Stomach (tissue), 9 donors: ENCODE results near the gene MAEA. TPM values are rescaled to one million over a fixed set of nuclear protein-coding genes. Genes with fewer than 3 reads are reported as not detected.
A peak's percentile ranks its signal among the peaks of the same experiment; 100 is the strongest.

ENCODE experiments used
- DNase-seq, 2 donors: peaks; one replicate each; pipeline versions ENCODE4 v3.0.0 to v3.0.0-alpha.2; 2013 to 2019
- H3K27ac ChIP-seq, 5 donors: fragments of 200-600 bp in 4 of 5; sonication (generic) in 4 of 5; one replicate each; pipeline ENCODE4 v1.5.1; 2013 to 2019; ENCODE audit warnings: mild to moderate bottlenecking in 1 of 5, moderate library complexity in 1 of 5
- H3K27me3 ChIP-seq, 3 donors: fragments of 200-600 bp; sonication (generic); one replicate each; pipeline ENCODE4 v1.5.1; 2017 to 2019; ENCODE audit warnings: mixed run types in 1 of 3
- H3K36me3 ChIP-seq, 4 donors: fragments of 200-600 bp; sonication (generic); 1 replicate in 3 of 4; 2 replicates in 1 of 4; pipeline ENCODE4 v1.5.1; 2016 to 2019
- H3K4me1 ChIP-seq, 4 donors: fragments of 200-600 bp; sonication (generic); one replicate each; pipeline ENCODE4 v1.5.1; 2016 to 2019
- H3K4me3 ChIP-seq, 4 donors: fragments of 200-600 bp; sonication (generic) in 3 of 4; one replicate each; pipeline ENCODE4 v1.5.1; 2016 to 2019; ENCODE audit warnings: mild to moderate bottlenecking in 1 of 4
- H3K9me3 ChIP-seq, 4 donors: fragments of 200-600 bp; sonication (generic); one replicate each; pipeline ENCODE4 v1.5.1; 2016 to 2019
- EP300 ChIP-seq: sonication (generic); formaldehyde crosslinking; IDR thresholded peaks from one replicate; pipeline ENCODE4 v1.6.1; 2017; ENCODE audit warnings: antibody characterized with exemption
- POLR2A ChIP-seq, 4 donors: fragments of 450-650 bp; IDR thresholded peaks; one replicate each; pipeline ENCODE4 v1.6.1; 2016; ENCODE audit warnings: antibody characterized with exemption in 4 of 4, control low read depth in 2 of 4, mild to moderate bottlenecking in 1 of 4, moderate library complexity in 1 of 4
- POLR2AphosphoS5 ChIP-seq, 3 donors: sonication (generic); formaldehyde crosslinking; IDR thresholded peaks; one replicate each; pipeline ENCODE4 v1.6.1; 2016; ENCODE audit warnings: antibody characterized with exemption in 3 of 3
- WGBS, 5 donors: extraction: QIAGEN DNeasy Blood & Tissue Kit in 3 of 5; methylation state at CpG; one replicate each; pipeline versions ENCODE4 v1.1.5 to v1.1.7; 2013 to 2018; 5-methylcytosine and 5-hydroxymethylcytosine counted together
- intact Hi-C: fragments of 100-400 bp; cut with DNase I; formaldehyde crosslinking; loops from one replicate; pipeline ENCODE4 v1.15.1; 2023; ENCODE audit warnings: low total_unique reads
- polyA plus RNA-seq, 3 donors: library from polyadenylated mRNA; stranded (reverse); fragments of 200-250 nt; gene quantifications; one replicate each; pipeline ENCODE4 v1.2.3, GENCODE V29; 2013
- total RNA-seq, 5 donors: library from RNA; depleted of rRNA; stranded (reverse); fragments of >200 nt; gene quantifications; one replicate each; pipeline versions ENCODE4 v1.1.0 to v1.2.3, GENCODE V29; 2014 to 2016
- TF ChIP-seq, protein P1 (sequence below), 7 experiments: fragments of 450-650 bp in 4 of 7; fragments of 200-600 bp in 3 of 7; sonication (generic) in 3 of 7; IDR thresholded peaks; one replicate each; pipeline ENCODE4 v1.5.1; 2016 to 2019; ENCODE audit warnings: antibody characterized with exemption in 7 of 7, control low read depth in 2 of 7, mild to moderate bottlenecking in 1 of 7
- donor health status: healthy with polysubstance abuse.
- donor health status: Bipolar disorder and iron deficiency.
- donor health status: healthy.

The MAEA gene
- total and polyA plus RNA-seq, 8 donors, result 34.0 to 295 (median 63.0) TPM

DNA sequence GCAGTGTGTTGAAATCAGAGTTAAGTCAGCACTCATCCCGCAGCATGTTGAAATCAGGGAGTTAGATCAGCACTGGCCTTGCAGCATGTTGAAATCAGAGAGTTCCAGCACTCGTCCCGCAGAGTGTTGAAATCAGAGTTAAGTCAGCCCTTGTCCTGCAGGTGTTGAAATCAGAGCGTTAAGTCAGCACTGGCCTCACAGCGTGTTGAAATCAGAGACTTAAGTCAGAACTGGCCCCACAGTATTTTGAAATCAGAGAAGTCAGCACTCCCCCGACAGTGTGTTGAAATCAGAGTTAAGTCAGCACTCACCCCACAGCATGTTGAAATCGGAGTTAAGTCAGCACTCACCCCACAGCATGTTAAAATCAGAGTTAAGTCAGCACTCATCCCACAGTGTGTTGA lies 46.4 kb downstream of the MAEA start:
- H3K27ac ChIP-seq, result peak overlapping the region in 2 of 5 donors; percentile 43 to 66

DNA sequence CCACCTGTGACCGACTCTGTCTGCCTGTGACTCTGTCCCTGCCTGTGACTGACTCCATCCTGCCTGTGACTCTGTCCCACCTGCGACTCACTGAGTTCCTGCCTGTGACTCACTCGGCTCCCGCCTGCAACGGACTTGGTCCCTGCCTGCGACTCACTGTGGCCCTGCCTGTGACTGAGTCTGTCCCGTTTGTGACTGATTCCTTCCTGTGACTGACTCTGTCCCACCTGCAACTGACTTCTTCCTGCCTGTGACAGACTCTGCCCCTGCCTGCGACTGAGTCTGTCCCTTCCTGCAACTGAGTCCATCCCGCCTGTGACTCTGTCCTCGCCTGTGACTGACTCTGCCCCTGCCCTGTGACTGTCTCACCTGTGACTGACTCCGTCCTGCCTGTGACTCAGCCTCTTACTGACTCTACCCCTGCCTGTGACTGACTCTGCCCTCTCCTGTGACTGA lies 47.7 kb downstream of the MAEA start:
- Histone ChIP-seq H3K36me3 (peaks cover 52 to 84% (median 83%) of the 10 kb centered on the region in 4 donors), H3K27ac (peak overlapping the region in 3 of 5 donors; percentile 41 to 66 (median 43)), H3K9me3 (no peaks in the 10 kb centered on the region), H3K4me1 (peaks cover 0 to 4% (median 0%) of the 10 kb centered on the region in 4 donors), H3K27me3 (no peaks in the 10 kb centered on the region), H3K4me3 (no peak overlapping the region)
- TF ChIP-seq, protein P1, sequence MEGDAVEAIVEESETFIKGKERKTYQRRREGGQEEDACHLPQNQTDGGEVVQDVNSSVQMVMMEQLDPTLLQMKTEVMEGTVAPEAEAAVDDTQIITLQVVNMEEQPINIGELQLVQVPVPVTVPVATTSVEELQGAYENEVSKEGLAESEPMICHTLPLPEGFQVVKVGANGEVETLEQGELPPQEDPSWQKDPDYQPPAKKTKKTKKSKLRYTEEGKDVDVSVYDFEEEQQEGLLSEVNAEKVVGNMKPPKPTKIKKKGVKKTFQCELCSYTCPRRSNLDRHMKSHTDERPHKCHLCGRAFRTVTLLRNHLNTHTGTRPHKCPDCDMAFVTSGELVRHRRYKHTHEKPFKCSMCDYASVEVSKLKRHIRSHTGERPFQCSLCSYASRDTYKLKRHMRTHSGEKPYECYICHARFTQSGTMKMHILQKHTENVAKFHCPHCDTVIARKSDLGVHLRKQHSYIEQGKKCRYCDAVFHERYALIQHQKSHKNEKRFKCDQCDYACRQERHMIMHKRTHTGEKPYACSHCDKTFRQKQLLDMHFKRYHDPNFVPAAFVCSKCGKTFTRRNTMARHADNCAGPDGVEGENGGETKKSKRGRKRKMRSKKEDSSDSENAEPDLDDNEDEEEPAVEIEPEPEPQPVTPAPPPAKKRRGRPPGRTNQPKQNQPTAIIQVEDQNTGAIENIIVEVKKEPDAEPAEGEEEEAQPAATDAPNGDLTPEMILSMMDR (IDR thresholded peaks at IDR 0.05), result no peak
- TF ChIP-seq EP300, result no peak
- TF ChIP-seq POLR2A (IDR thresholded peaks at IDR 0.05), result no peak
- TF ChIP-seq POLR2AphosphoS5 (IDR thresholded peaks at IDR 0.05), result no peak
- DNase-seq, result peak in 1 of 2 donors; percentile 57
- intact Hi-C loops, result loop anchor here (10.0 kb wide), 1 partner anchor 83 kb away; no protein-coding TSS in a partner anchor
- 57 to 81% (median 71%) methylated on average over 11 of the region's 11 CpGs for WGBS, 5 donors

More for the DNA sequence above, 46.4 kb downstream of the MAEA start:
- no peaks in the 10 kb centered on the region for H3K27me3 ChIP-seq
- peaks cover 0 to 17% (median 3%) of the 10 kb centered on the region in 4 donors for H3K4me1 ChIP-seq
- H3K9me3 ChIP-seq, result no peaks in the 10 kb centered on the region
- 91 to 97% (median 94%) methylated on average over 7 of the region's 7 CpGs for WGBS, 5 donors
- no peak for DNase-seq
- H3K4me3 ChIP-seq, result no peak overlapping the region
- H3K36me3 ChIP-seq, result peaks cover 57 to 91% (median 90%) of the 10 kb centered on the region in 4 donors
- TF ChIP-seq POLR2A (IDR thresholded peaks at IDR 0.05) (no peak), EP300 (no peak), POLR2AphosphoS5 (IDR thresholded peaks at IDR 0.05) (no peak)
- TF ChIP-seq, protein P1 (IDR thresholded peaks at IDR 0.05), result no peak
- intact Hi-C loops, result loop anchor here (10.0 kb wide), 1 partner anchor 81 kb away; no protein-coding TSS in a partner anchor

DNA sequence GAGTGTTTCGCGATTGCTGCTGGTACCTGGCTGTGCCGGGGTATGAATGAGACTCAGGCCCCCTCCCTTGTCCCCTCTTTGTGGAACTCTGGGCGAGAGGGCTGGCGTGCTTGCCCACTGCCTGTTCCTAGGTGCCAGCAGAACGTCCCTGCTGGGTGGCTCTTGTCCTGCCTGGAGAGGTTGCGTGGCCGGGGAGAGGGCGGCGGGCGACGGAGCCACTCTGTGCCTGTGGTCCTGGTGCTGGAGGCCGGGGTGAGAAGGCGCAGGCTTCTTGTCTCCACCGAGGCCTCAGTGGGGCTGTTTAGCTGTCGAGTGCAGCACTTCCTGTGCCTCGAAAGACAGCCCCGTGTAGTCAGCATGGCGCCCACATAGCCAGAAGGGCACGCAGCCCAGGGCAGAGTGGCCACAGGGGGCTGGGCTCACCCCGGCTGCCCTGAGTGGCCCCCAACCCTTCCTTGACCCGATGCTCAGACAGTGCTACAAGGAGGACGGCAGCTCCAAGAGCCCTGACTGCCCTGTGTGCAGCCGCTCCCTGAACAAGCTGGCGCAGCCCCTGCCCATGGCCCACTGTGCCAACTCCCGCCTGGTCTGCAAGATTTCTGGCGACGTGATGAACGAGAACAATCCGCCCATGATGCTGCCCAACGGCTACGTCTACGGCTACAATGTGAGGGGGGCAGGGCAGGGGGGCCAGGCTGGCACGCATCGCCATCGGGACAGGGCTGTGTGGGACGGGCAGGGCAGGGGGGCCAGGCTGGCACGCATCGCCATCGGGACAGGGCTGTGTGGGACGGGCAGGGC lies 48.5 kb downstream of the MAEA start:
- peaks cover 47 to 77% (median 75%) of the 10 kb centered on the region in 4 donors for H3K36me3 ChIP-seq
- peak overlapping the region in 4 of 5 donors; percentile 31 to 66 (median 38) for H3K27ac ChIP-seq
- WGBS, 5 donors, result 93 to 96% (median 95%) methylated on average over 29 to 41 of the region's 41 CpGs
- TF ChIP-seq POLR2A (IDR thresholded peaks at IDR 0.05) (no peak), POLR2AphosphoS5 (IDR thresholded peaks at IDR 0.05) (no peak), EP300 (no peak)
- TF ChIP-seq, protein P1 (IDR thresholded peaks at IDR 0.05), result no peak
- intact Hi-C loops, result loop anchor here (10.0 kb wide), 1 partner anchor 83 kb away; no protein-coding TSS in a partner anchor
- H3K9me3 ChIP-seq, result no peaks in the 10 kb centered on the region
- DNase-seq, result no peak
- no peak overlapping the region for H3K4me3 ChIP-seq
- H3K27me3 ChIP-seq, result no peaks in the 10 kb centered on the region
- no peaks in the 10 kb centered on the region for H3K4me1 ChIP-seq

- H3K4me3 ChIP-seq, result no peak overlapping the region
- no peaks in the 10 kb centered on the region for H3K9me3 ChIP-seq
- WGBS, 5 donors, result 95 to 96% (median 96%) methylated on average over 38 of the region's 38 CpGs
- intact Hi-C loops, result loop anchor here (10.0 kb wide), 1 partner anchor 84 kb away; no protein-coding TSS in a partner anchor
- no peaks in the 10 kb centered on the region for H3K27me3 ChIP-seq
- peaks cover 44 to 73% (median 71%) of the 10 kb centered on the region in 4 donors for H3K36me3 ChIP-seq
- peak overlapping the region in 1 of 5 donors; percentile 66 for H3K27ac ChIP-seq
- H3K4me1 ChIP-seq, result no peaks in the 10 kb centered on the region
- DNase-seq, result no peak
- TF ChIP-seq POLR2AphosphoS5 (IDR thresholded peaks at IDR 0.05) (no peak), POLR2A (IDR thresholded peaks at IDR 0.05) (no peak), EP300 (no peak)
- TF ChIP-seq, protein P1 (IDR thresholded peaks at IDR 0.05), result no peak
These were observed 49.2 kb downstream of the MAEA start for GRCh38 chr4:1338752-1339414.
